NB4 (cell line): ENCODE results near the gene HIGD1A.

Source experiments
- MYC ChIP-seq: IDR thresholded peaks from 2 replicates; pipeline ENCODE4 v1.6.1; 2011; ENCODE audit warnings: low read depth, low read length
- POLR2A ChIP-seq: IDR thresholded peaks from 2 replicates; pipeline ENCODE4 v1.6.1; 2011; ENCODE audit warnings: mild to moderate bottlenecking; ENCODE audit not compliant: insufficient read length; ENCODE audit errors: extremely low read depth
- TF ChIP-seq, protein P1 (sequence below): IDR thresholded peaks from one replicate; pipeline ENCODE4 v1.5.1; 2012; ENCODE audit warnings: low read depth, low read length

DNA sequence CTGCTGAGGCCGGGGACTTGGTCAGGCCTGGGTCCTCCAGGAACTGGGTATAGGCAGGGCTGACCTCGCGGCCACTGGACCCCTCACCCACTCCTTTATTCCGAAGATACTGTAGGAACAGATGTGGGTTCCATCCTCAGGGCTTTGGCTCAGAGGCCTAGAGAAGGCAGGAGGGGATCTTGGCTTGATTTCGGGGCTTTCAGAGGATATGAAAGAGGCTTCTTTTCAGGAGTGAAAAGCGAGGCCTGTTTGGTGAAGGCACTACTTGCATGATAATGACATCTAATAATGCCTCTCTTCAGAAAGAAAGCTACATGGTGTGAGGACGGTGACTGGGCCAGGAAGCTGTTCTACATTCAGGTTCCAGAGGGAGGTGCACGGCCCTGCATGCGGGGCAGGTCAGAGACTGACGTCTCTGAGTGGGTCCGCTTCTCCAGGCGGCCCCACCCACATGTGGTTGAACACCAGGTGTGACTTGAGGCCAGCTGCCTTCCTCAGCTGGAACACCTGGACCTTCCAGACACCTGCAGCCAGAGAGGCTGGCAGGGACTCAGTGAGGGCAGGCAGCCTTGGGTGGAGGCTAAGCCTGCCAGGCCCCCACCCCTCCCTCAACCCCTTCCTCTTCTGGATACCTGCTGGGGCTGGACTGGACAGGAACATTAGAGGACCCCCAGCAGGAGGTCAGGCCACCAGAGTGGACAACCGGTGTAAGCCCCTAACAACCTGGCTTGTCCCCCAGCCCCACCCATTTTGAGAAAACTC is 70.6 kb downstream of the HIGD1A start:
- TF ChIP-seq POLR2A (no peak), MYC (no peak)
- TF ChIP-seq, protein P1, sequence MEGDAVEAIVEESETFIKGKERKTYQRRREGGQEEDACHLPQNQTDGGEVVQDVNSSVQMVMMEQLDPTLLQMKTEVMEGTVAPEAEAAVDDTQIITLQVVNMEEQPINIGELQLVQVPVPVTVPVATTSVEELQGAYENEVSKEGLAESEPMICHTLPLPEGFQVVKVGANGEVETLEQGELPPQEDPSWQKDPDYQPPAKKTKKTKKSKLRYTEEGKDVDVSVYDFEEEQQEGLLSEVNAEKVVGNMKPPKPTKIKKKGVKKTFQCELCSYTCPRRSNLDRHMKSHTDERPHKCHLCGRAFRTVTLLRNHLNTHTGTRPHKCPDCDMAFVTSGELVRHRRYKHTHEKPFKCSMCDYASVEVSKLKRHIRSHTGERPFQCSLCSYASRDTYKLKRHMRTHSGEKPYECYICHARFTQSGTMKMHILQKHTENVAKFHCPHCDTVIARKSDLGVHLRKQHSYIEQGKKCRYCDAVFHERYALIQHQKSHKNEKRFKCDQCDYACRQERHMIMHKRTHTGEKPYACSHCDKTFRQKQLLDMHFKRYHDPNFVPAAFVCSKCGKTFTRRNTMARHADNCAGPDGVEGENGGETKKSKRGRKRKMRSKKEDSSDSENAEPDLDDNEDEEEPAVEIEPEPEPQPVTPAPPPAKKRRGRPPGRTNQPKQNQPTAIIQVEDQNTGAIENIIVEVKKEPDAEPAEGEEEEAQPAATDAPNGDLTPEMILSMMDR: no peak
